Stimulated activated CD4-positive, alpha-beta T cell treated with anti-CD3 and anti-CD28 coated beads, TNF-alpha, amount 100 ng/mL, for 1 hour (primary cell): ENCODE measurements around the gene CHRNB2.
A peak's percentile ranks its signal among the peaks of the same experiment; 100 is the strongest.

ENCODE experiments used
- DNase-seq, 3 donors: peaks; one replicate each; pipeline ENCODE4 v3.0.0-alpha.2; 2020; ENCODE audit warnings: low read depth in 3 of 3, low spot score in 1 of 3

Gene CHRNB2

GRCh38 chr1:154552036-154552435 is 15.5 kb upstream of the CHRNB2 start:
- DNase-seq: no peak

GRCh38 chr1:154553056-154554030 is 14.2 kb upstream of the CHRNB2 start:
- DNase-seq: no peak

- no peak for DNase-seq
These were observed 11.2 kb upstream of the CHRNB2 start for GRCh38 chr1:154556422-154556821.

- DNase-seq: no peak
These were observed 10.2 kb upstream of the CHRNB2 start for GRCh38 chr1:154557248-154557938.

- peak in 1 of 3 donors; percentile 19 for DNase-seq
These were observed 9.4 kb upstream of the CHRNB2 start, which contains the start of gene UBE2Q1 for GRCh38 chr1:154557939-154558719. TSS of gene UBE2Q1 (minus strand) at chr1:154558662. CDS start at chr1:154558553, 109 bp downstream.

GRCh38 chr1:154558720-154559465 is 8.7 kb upstream of the CHRNB2 start:
- DNase-seq: peak; percentile 98 to 99 (median 99)

- DNase-seq: peak; percentile 55 to 59 (median 58)
These were observed 8.0 kb upstream of the CHRNB2 start for GRCh38 chr1:154559466-154560044.

GRCh38 chr1:154565876-154566275 is 1.7 kb upstream of the CHRNB2 start:
- DNase-seq: no peak

GRCh38 chr1:154568157-154568815 is 708 bp downstream of the CHRNB2 start:
- no peak for DNase-seq

GRCh38 chr1:154571244-154571963 is 3.8 kb downstream of the CHRNB2 start:
- DNase-seq: no peak

- DNase-seq: no peak
These were observed 4.3 kb downstream of the CHRNB2 start for GRCh38 chr1:154571964-154572288.

GRCh38 chr1:154572468-154573167 is 5.0 kb downstream of the CHRNB2 start:
- no peak for DNase-seq

GRCh38 chr1:154573168-154573510 is 5.6 kb downstream of the CHRNB2 start:
- DNase-seq: no peak

GRCh38 chr1:154574716-154575115 is 7.1 kb downstream of the CHRNB2 start:
- no peak for DNase-seq

- no peak for DNase-seq
These were observed 7.8 kb downstream of the CHRNB2 start for GRCh38 chr1:154575147-154575927.

GRCh38 chr1:154575951-154576566 is 8.5 kb downstream of the CHRNB2 start:
- no peak for DNase-seq

- DNase-seq: no peak
These were observed 9.9 kb downstream of the CHRNB2 start for GRCh38 chr1:154577346-154578057.
